Neuron (in vitro differentiated cells): Measurements from ENCODE around the gene RASL12.
"Not testable (repeated sequence)": the region's sequence is repeated elsewhere in the genome, so short reads cannot be mapped to it uniquely, and the experiment has no call there.

Experiments used
- H2AFZ ChIP-seq: one replicate; pipeline ENCODE4 v1.6.1; 2013; ENCODE audit warnings: low read depth, mild to moderate bottlenecking, inconsistent platforms, low read length, moderate library complexity
- H3K27me3 ChIP-seq: one replicate; pipeline ENCODE4 v1.6.1; 2013; ENCODE audit warnings: low read length; ENCODE audit not compliant: insufficient read depth
- H3K36me3 ChIP-seq: one replicate; pipeline ENCODE4 v1.6.1; 2013; ENCODE audit warnings: low read length; ENCODE audit not compliant: insufficient read depth
- H3K4me1 ChIP-seq: one replicate; pipeline ENCODE4 v1.6.1; 2013; ENCODE audit warnings: low read length; ENCODE audit not compliant: insufficient read depth
- H3K4me3 ChIP-seq: 2 replicates; pipeline ENCODE4 v1.5.1; 2013; ENCODE audit warnings: mild to moderate bottlenecking, low read length, moderate library complexity
- H3K9me3 ChIP-seq: one replicate; pipeline ENCODE4 v1.6.1; 2013; ENCODE audit warnings: low read length

Gene RASL12

DNA sequence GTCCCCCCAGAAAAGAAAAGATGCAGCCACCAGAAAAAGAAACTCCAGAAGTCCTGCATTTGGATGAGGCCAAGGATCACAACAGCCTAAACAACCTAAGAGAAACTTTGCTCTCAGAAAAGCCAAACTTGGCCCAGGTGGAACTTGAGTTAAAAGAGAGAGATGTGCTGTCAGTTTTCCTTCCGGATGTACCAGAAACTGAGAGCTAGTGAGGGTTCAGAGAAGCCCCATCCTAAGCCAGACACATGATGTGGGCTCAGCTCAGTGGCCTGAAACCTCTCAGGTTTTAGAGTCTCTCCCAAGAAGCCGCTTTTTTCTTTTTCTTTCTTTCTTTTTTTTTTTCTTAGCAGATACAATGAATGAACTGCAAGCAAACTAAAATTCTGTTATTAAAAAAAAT lies 14.8 kb downstream of the RASL12 start:
- no peaks in the 10 kb centered on the region for H3K36me3 ChIP-seq

DNA sequence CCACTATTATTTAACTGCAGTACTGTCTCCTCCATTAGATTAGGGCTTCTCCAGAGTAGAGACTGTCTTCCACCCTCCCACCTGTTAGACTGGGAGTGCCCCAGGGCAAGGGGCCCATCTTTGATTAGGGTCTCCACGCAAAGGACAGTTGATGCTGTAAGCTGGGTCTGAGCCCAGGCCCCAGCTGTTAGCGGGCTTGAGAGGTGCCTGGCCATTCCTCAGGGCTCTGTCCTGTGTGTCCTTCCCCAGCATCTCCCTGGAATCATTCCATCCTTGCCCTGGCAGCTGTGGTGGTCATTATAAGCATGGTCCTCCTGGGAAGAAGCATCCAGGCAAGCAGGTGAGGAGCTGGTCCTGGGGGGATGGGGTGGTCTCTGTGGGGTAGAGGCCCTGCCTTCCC lies 16.5 kb downstream of the RASL12 start:
- Histone ChIP-seq H3K4me3 (no peak overlapping the region), H3K4me1 (peaks cover 6% of the 10 kb centered on the region), H3K36me3 (no peaks in the 10 kb centered on the region), H3K27me3 (peaks cover 2% of the 10 kb centered on the region), H2AFZ (no peak overlapping the region), H3K9me3 (no peaks in the 10 kb centered on the region)

More for the DNA sequence above, 14.8 kb downstream of the RASL12 start:
- Histone ChIP-seq H2AFZ (no peak overlapping the region), H3K4me3 (no peak overlapping the region), H3K9me3 (no peaks in the 10 kb centered on the region), H3K4me1 (peaks cover 14% of the 10 kb centered on the region), H3K27me3 (peaks cover 2% of the 10 kb centered on the region)

DNA sequence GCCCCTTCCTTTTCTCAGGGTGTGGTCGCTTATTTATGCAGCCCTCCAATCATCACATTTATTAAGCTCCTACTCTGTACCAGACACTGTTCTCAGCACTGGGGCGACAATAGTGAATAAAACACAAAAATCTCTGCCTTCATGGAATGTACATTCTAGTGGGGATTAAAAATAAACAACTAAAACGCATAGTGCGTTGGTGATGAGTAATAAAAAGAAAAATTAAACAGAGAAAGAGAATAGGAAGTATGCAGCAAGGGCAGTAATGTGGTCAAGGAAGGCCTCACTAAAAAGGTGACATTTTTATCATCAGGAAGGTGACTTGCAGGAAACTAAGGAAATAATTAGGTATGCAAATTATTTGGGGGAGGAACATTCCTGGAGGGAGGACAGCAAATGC lies 17.5 kb downstream of the RASL12 start:
- no peak overlapping the region for H3K4me3 ChIP-seq
- no peak overlapping the region for H2AFZ ChIP-seq
- H3K27me3 ChIP-seq: peaks cover 2% of the 10 kb centered on the region
- H3K9me3 ChIP-seq: no peaks in the 10 kb centered on the region
- peaks cover 9% of the 10 kb centered on the region for H3K4me1 ChIP-seq
- no peaks in the 10 kb centered on the region for H3K36me3 ChIP-seq

DNA sequence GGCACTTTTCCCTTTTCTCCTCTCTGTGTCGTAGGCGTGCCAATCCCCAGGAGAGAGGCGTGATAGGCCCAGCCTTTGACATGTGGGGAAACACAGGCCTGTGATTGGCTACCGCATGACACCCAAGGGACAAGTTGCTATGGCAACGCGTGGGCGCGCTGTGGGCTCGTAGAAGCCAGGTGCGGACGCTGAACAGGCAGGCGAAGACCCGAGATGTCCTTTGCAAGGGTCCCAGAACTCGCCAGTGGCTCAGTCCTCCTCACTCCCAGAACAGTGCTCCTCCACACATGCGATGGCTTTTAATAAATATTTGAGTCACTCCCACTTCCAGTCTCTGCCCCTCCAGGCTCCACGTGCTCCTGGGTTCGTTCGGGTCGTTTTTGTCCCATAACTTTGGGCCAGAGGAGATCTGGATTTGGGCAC lies 18.4 kb downstream of the RASL12 start:
- H3K4me1 ChIP-seq: peaks cover 16% of the 10 kb centered on the region
- H3K9me3 ChIP-seq: no peaks in the 10 kb centered on the region
- H3K4me3 ChIP-seq: peak overlapping the region; percentile 36
- H3K27me3 ChIP-seq: peaks cover 2% of the 10 kb centered on the region
- H3K36me3 ChIP-seq: no peaks in the 10 kb centered on the region
- no peak overlapping the region for H2AFZ ChIP-seq

GRCh38 chr15:65048241-65048640 lies 19.6 kb downstream of the RASL12 start:
- Histone ChIP-seq H3K9me3 (no peaks in the 10 kb centered on the region), H3K4me3 (no peak overlapping the region), H2AFZ (no peak overlapping the region), H3K36me3 (no peaks in the 10 kb centered on the region), H3K4me1 (peaks cover 16% of the 10 kb centered on the region), H3K27me3 (peaks cover 5% of the 10 kb centered on the region)

DNA sequence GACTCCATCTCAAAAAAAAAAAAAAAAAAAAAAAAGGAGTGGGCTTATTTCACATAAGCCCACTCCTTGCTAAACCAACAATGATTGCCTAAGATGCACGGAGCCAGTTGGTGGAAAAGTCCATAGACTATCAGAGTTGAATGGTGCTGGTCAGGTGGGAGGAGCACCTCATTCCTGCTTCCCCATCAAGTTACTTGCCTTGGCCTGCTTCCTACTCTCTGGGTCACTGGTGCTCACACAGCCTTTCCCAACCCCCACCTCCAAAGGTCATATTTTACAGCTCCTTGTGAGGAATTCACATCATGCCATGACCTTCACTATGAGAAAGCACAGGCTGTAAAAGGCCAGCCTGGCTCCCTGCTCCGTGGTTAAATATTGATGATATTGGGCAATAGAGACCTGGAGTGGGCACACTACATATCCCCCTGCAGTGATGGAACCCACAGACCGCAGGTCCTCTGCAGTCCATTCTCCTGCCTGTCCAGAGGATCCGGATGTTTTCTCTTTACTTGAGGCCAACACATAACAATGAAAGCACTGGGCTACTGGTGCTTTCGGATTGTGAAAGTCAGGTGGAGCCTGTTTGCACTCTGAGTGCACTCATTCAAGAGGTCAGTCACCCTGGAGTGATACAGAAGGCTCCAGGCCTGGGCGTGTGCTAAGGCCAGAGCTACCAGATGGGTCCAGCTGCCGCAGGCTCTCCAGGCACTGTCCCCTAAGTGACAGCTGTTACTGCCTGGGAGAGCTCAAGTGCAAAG lies 22.9 kb downstream of the RASL12 start, which contains the start of gene SLC51B:
TSS of gene SLC51B (plus strand) at position 664 of the 758 bp plus-strand sequence. CDS start 4,618 bp downstream, outside the sequence.
- no peak within 1 kb of the TSS for H2AFZ ChIP-seq
- peaks cover 2% of the 10 kb centered on the region for H3K27me3 ChIP-seq
- H3K9me3 ChIP-seq: no peaks in the 10 kb centered on the region
- H3K4me1 ChIP-seq: peaks cover 13% of the 10 kb centered on the region
- H3K36me3 ChIP-seq: no peaks in the 10 kb centered on the region
- H3K4me3 ChIP-seq: no peak within 1 kb of the TSS

- H3K4me1 ChIP-seq, H3K36me3 ChIP-seq, H3K4me3 ChIP-seq: not testable (repeated sequence)
These were observed 23.6 kb downstream of the RASL12 start for GRCh38 chr15:65044218-65044617.

DNA sequence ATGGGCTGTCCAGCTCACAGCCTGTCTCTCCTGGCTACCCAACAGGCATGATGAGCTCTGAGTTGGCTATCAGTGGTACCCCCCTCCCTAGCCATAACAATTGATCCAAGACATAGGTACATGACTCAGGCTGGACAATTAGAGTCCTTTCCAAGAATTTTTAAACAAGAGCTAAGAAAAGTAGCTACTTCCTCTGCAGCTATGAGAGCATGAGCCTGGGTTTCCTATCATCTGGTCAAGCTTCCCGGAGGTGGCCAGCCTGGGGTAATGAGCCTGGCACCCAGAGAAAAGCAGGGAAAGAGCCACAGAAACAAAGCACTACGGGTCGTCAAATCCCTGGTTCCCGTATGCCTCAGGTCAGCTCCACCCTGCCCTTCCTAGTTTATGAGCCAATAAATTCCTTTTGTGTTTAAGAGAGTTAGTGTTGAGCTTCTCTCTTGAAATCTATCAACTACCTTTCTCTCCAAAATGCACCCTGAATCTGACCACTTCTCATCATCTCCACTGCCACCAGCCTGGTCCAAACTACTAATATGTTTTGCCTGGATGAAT lies 24.9 kb downstream of the RASL12 start:
- no peaks in the 10 kb centered on the region for H3K9me3 ChIP-seq
- peaks cover 16% of the 10 kb centered on the region for H3K4me1 ChIP-seq
- no peak overlapping the region for H2AFZ ChIP-seq
- H3K4me3 ChIP-seq: no peak overlapping the region
- H3K36me3 ChIP-seq: no peaks in the 10 kb centered on the region
- H3K27me3 ChIP-seq: peaks cover 2% of the 10 kb centered on the region

More at GRCh38 chr15:65044218-65044617, 23.6 kb downstream of the RASL12 start:
- not testable (repeated sequence) for H2AFZ ChIP-seq, H3K9me3 ChIP-seq, H3K27me3 ChIP-seq

GRCh38 chr15:65041787-65042186 lies 26.0 kb downstream of the RASL12 start:
- no peak overlapping the region for H3K4me3 ChIP-seq
- H3K9me3 ChIP-seq: no peaks in the 10 kb centered on the region
- peaks cover 2% of the 10 kb centered on the region for H3K27me3 ChIP-seq
- H2AFZ ChIP-seq: no peak overlapping the region
- no peaks in the 10 kb centered on the region for H3K36me3 ChIP-seq
- peaks cover 16% of the 10 kb centered on the region for H3K4me1 ChIP-seq

- no peaks in the 10 kb centered on the region for H3K9me3 ChIP-seq
- no peaks in the 10 kb centered on the region for H3K36me3 ChIP-seq
- H2AFZ ChIP-seq: no peak overlapping the region
- H3K4me3 ChIP-seq: no peak overlapping the region
- H3K4me1 ChIP-seq: peaks cover 15% of the 10 kb centered on the region
- peaks cover 2% of the 10 kb centered on the region for H3K27me3 ChIP-seq
These were observed 27.3 kb downstream of the RASL12 start for GRCh38 chr15:65040461-65040860.

GRCh38 chr15:65038836-65039235 lies 29.0 kb downstream of the RASL12 start:
- Histone ChIP-seq H2AFZ (no peak overlapping the region), H3K9me3 (no peaks in the 10 kb centered on the region), H3K27me3 (no peaks in the 10 kb centered on the region), H3K4me3 (no peak overlapping the region), H3K36me3 (no peaks in the 10 kb centered on the region), H3K4me1 (peaks cover 7% of the 10 kb centered on the region)

GRCh38 chr15:65038428-65038827 lies 29.4 kb downstream of the RASL12 start:
- Histone ChIP-seq H3K4me3 (no peak overlapping the region), H3K27me3 (no peaks in the 10 kb centered on the region), H3K4me1 (peaks cover 8% of the 10 kb centered on the region), H3K9me3 (no peaks in the 10 kb centered on the region), H2AFZ (no peak overlapping the region), H3K36me3 (no peaks in the 10 kb centered on the region)

- H3K9me3 ChIP-seq: no peaks in the 10 kb centered on the region
- no peaks in the 10 kb centered on the region for H3K36me3 ChIP-seq
- H3K27me3 ChIP-seq: no peaks in the 10 kb centered on the region
- H3K4me1 ChIP-seq: peaks cover 11% of the 10 kb centered on the region
- H2AFZ ChIP-seq: no peak overlapping the region
- H3K4me3 ChIP-seq: no peak overlapping the region
These were observed 30.5 kb downstream of the RASL12 start for GRCh38 chr15:65037309-65037708.
